Nephron (organoid): ENCODE data around the gene PRR30.

Experiments
- H3K27ac Mint-ChIP-seq, 3 experiments: 2 replicates each; pipeline ENCODE4 v1.8.0; 2020; ENCODE audit warnings: mixed read lengths in 3 of 3, mild to moderate bottlenecking in 2 of 3, moderate library complexity in 1 of 3
- H3K27me3 Mint-ChIP-seq: 2 replicates; pipeline ENCODE4 v1.8.0; 2021; ENCODE audit warnings: low read depth, mild to moderate bottlenecking, moderate library complexity, mixed read lengths
- H3K36me3 Mint-ChIP-seq: 2 replicates; pipeline ENCODE4 v1.8.0; 2020; ENCODE audit warnings: low read depth, mixed read lengths
- H3K4me1 Mint-ChIP-seq: 2 replicates; pipeline ENCODE4 v1.8.0; 2020; ENCODE audit warnings: mixed read lengths
- H3K4me3 Mint-ChIP-seq, 3 experiments: 2 replicates each; pipeline ENCODE4 v1.8.0; 2020; ENCODE audit warnings: mild to moderate bottlenecking in 3 of 3, mixed read lengths in 3 of 3, moderate library complexity in 2 of 3
- H3K9me3 Mint-ChIP-seq: 2 replicates; pipeline ENCODE4 v1.8.0; 2020; ENCODE audit warnings: mixed read lengths
- CTCF ChIP-seq, 3 experiments: fragments of 200-600 bp; sonication (generic); IDR thresholded peaks; one replicate each; pipeline ENCODE4 v1.5.0; 2021; ENCODE audit warnings: antibody characterized with exemption in 3 of 3; ENCODE audit not compliant: unreplicated experiment in 3 of 3

PRR30 gene

GRCh38 chr2:27093430-27094352, 45.5 kb downstream of the PRR30 start:
- Mint-ChIP-seq H3K4me1 (peaks cover 14% of the 10 kb centered on the region), H3K4me3 (no peak overlapping the region)

GRCh38 chr2:27092696-27093429, 46.3 kb downstream of the PRR30 start:
- peaks cover 14% of the 10 kb centered on the region for H3K4me1 Mint-ChIP-seq
- H3K36me3 Mint-ChIP-seq: no peaks in the 10 kb centered on the region
- no peaks in the 10 kb centered on the region for H3K9me3 Mint-ChIP-seq
- peaks cover 7% of the 10 kb centered on the region for H3K27me3 Mint-ChIP-seq
- H3K4me3 Mint-ChIP-seq: no peak overlapping the region
- no peak for TF ChIP-seq CTCF (IDR thresholded peaks at IDR 0.05; ENCODE audit: unreplicated experiment in 3 of 3)
- peak overlapping the region in 1 of 3 experiments; percentile 66 for H3K27ac Mint-ChIP-seq

More at GRCh38 chr2:27093430-27094352, 45.5 kb downstream of the PRR30 start:
- TF ChIP-seq CTCF (IDR thresholded peaks at IDR 0.05; ENCODE audit: unreplicated experiment in 3 of 3): no peak
- Mint-ChIP-seq H3K9me3 (no peaks in the 10 kb centered on the region), H3K36me3 (no peaks in the 10 kb centered on the region), H3K27me3 (peaks cover 2% of the 10 kb centered on the region), H3K27ac (peak overlapping the region in 2 of 3 experiments; percentile 5 to 79)

- no peaks in the 10 kb centered on the region for H3K9me3 Mint-ChIP-seq
- no peak overlapping the region for H3K4me3 Mint-ChIP-seq
- H3K36me3 Mint-ChIP-seq: no peaks in the 10 kb centered on the region
- H3K4me1 Mint-ChIP-seq: peaks cover 22% of the 10 kb centered on the region
- H3K27me3 Mint-ChIP-seq: peaks cover 11% of the 10 kb centered on the region
- TF ChIP-seq CTCF (IDR thresholded peaks at IDR 0.05; ENCODE audit: unreplicated experiment in 3 of 3): no peak
- H3K27ac Mint-ChIP-seq: peak overlapping the region in 2 of 3 experiments; percentile 38 to 73
Observed at GRCh38 chr2:27091746-27092695, 47.2 kb downstream of the PRR30 start.

- peaks cover 21% of the 10 kb centered on the region for H3K4me1 Mint-ChIP-seq
- no peak overlapping the region for H3K4me3 Mint-ChIP-seq
- no peaks in the 10 kb centered on the region for H3K9me3 Mint-ChIP-seq
- TF ChIP-seq CTCF (IDR thresholded peaks at IDR 0.05; ENCODE audit: unreplicated experiment in 3 of 3): no peak
- H3K27ac Mint-ChIP-seq: no peak overlapping the region
- H3K27me3 Mint-ChIP-seq: peaks cover 13% of the 10 kb centered on the region
- no peaks in the 10 kb centered on the region for H3K36me3 Mint-ChIP-seq
Observed at GRCh38 chr2:27089111-27089954, 49.9 kb downstream of the PRR30 start.

GRCh38 chr2:27088634-27089033, 50.6 kb downstream of the PRR30 start:
- Mint-ChIP-seq H3K9me3 (no peaks in the 10 kb centered on the region), H3K4me3 (peak overlapping the region; percentile 38 to 51 (median 38)), H3K27me3 (peaks cover 13% of the 10 kb centered on the region), H3K27ac (no peak overlapping the region), H3K36me3 (no peaks in the 10 kb centered on the region), H3K4me1 (peaks cover 28% of the 10 kb centered on the region)
- TF ChIP-seq CTCF (IDR thresholded peaks at IDR 0.05; ENCODE audit: unreplicated experiment in 3 of 3): no peak
